Fibroblast of lung (primary cell): ENCODE results near the gene SLC6A11.

Source experiments
- EZH2 ChIP-seq: IDR thresholded peaks from 2 replicates; pipeline ENCODE4 v1.5.1; 2012; ENCODE audit warnings: low read length, control low read depth, mild to moderate bottlenecking; ENCODE audit errors: missing control alignments
- TF ChIP-seq, protein P1 (sequence below), 2 donors: IDR thresholded peaks in 1 of 2; conservative IDR thresholded peaks in 1 of 2; 1 replicate in 1 of 2; 2 replicates in 1 of 2; pipeline ENCODE4 v1.5.1; 2011 to 2012; ENCODE audit warnings: low read length in 2 of 2, control low read depth in 1 of 2, inconsistent platforms in 1 of 2, low read depth in 1 of 2, mild to moderate bottlenecking in 1 of 2

DNA sequence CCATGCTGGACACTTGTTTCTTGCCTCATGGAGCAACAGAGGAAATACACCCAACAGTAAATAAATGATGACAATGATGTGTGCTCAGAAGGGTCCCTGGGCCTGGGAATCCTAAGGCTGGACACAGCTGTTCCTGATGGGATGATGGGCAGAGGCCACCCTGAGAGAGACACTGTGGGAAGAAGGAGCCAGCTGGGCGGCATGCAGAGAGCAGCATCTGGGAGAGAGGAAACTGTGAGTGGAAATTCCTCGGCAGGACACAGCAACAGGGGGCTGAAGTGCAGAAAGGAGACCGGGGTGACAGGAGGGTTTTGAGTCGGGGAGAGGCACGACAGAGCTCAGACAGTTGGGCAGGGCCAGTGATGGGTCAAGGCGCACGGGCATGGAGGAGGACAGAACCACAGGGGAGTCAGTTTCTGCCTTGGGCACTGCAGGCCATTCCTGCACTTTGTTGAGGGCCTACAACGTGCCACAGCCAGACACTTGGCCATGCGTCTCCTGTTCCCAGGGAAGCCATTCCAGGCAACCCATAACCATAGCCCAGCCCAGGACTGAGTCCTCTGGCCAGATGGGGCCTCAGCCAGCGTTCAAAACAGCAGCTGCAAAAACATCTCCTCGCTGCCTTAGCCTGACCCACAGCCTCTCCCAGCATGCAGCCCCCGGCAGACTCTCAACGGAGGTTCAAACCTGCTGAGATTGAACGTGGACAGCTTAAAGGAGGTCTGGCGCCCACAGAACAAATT is 139.9 kb downstream of the SLC6A11 start:
- TF ChIP-seq, protein P1, sequence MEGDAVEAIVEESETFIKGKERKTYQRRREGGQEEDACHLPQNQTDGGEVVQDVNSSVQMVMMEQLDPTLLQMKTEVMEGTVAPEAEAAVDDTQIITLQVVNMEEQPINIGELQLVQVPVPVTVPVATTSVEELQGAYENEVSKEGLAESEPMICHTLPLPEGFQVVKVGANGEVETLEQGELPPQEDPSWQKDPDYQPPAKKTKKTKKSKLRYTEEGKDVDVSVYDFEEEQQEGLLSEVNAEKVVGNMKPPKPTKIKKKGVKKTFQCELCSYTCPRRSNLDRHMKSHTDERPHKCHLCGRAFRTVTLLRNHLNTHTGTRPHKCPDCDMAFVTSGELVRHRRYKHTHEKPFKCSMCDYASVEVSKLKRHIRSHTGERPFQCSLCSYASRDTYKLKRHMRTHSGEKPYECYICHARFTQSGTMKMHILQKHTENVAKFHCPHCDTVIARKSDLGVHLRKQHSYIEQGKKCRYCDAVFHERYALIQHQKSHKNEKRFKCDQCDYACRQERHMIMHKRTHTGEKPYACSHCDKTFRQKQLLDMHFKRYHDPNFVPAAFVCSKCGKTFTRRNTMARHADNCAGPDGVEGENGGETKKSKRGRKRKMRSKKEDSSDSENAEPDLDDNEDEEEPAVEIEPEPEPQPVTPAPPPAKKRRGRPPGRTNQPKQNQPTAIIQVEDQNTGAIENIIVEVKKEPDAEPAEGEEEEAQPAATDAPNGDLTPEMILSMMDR (conservative IDR thresholded peaks at IDR 0.05 in 1 of 2, IDR thresholded peaks at IDR 0.05 in 1 of 2; ENCODE audit: low read depth in 1 of 2, low read length in 2 of 2) = no peak
- TF ChIP-seq EZH2 = no peak
